ENCODE measurements around the gene RAX.
"Not testable (repeated sequence)": the region's sequence is repeated elsewhere in the genome, so short reads cannot be mapped to it uniquely, and the experiment has no call there.

Gene RAX

DNA sequence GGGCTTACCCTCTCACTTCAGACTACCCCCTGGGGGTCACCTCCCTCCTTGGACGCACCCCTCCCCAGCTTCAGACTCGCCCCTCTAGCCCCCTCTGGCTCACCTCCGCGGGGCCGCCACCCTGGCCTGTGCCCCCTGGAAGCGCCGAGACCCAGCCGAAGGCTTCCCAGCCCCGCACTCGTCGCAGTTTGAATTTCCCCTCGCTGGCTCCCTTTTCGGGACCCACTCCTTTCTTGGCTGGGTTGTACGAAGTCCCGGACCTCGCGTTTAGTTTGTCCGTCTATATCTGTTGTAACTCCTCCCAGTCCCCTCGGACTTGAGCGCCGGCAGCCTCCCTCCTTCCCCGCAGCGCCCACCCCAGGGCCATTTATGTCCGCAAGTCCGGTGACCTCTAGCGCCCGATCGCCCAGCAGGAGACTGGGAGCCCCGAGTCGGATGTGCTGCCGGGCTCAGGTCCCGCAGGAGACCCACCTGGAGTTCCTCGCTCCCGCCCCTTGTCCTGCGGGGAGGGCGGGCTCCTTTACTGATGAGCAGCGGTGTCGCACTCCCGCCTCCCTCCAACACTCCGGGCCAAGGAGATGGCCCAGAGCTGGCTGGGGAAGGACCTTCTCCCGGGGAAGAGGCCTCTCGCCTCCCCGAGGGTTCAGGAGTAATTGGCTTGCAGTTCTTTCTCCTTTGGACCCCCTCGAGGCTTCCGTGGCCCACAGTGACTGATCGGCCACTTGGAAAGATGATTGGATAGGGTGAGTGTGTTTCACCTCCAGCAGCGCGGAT lies 692 bp upstream of the RAX start:
- DNase-seq (ENCODE audit: low spot score) = no peak

DNA sequence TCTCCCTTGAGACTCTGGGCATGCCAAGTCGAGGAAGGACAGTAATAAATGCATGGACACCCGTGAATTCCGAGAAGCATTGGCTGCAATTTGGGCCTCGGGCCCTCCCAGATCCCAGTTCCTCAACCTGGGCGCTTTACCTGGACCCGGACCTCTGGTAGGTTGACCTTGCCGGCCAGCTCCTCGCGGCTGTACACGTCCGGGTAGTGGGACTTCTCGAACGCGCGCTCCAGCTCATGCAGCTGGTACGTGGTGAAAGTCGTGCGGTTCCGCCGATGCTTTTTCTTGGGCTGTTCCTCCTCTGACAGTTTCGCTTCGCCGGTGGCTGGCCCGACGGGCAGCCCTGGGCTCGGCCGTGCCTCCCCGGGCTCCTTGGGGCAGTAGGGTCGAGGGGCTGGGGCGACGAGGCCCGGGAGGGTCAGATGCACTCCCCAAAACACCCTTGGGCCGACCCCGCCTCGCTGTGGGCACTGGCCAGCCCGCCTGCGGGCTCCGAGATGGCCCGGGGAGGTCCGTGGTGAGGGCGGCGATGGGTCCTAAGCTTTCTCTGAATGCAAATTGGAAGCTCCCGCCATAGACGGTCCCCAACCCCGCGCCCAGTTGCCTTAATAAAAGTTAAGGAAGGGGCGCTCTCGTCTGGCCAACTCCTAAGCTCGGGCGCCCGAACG lies 899 bp downstream of the RAX start:
- DNase-seq (ENCODE audit: low spot score) = peak; percentile 46

DNA sequence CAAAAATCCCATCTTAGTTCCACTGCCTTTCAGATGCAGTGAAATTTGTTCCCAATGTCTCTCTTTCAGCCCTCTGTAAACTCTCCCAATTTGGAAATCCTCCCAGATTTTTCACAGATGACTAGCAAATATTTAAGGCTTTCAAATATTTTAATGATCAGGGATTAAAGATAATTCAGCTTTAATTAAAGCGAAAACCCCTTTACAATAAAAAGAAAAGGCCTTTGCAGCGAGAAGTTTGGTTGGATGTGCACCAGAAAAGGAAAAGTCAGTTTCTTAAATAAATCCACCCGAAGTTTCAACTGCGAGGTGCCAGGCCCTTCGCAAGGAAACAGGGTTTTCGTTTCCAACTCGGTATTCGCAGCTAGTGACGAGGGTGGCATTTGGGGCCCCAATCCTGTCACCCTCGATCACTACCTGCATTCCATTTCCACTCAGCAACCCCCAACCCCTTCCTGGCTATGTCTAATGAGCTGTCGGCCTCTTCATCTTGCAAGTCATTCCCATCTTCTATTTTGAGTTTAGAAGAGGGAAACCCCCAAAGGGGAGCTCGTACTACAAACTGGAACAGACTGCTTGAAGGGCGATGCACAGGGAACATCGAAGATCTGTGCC lies 1.5 kb downstream of the RAX start:
- no peak for DNase-seq (ENCODE audit: low spot score)

DNA sequence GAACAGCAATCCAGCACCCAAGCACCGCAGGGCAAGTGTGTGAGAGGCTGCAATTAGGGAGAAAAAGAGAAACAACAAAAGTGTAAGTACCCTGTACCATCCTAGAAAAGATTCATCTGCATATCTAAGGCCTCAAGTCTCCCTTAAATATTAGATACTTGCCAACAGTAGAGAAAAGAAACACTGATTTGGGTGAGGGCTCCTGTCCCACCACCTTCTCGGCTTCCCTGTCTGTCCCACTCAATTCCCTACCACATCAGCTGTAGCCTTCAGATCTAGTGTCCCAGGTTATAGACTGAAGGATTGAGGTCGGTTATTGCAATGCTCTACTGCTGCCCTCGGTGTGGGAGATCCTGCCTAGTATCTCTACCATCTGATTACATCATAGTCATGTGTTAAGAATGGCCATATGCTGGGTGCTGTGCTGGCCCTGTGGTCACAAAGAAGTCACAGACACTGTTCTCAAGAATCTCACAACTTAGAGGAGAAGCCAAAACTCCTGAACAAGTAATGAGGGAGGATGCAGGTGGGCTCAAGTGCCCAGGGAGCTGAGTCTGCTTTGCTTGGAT lies 2.5 kb downstream of the RAX start:
- no peak for DNase-seq (ENCODE audit: low spot score)

DNA sequence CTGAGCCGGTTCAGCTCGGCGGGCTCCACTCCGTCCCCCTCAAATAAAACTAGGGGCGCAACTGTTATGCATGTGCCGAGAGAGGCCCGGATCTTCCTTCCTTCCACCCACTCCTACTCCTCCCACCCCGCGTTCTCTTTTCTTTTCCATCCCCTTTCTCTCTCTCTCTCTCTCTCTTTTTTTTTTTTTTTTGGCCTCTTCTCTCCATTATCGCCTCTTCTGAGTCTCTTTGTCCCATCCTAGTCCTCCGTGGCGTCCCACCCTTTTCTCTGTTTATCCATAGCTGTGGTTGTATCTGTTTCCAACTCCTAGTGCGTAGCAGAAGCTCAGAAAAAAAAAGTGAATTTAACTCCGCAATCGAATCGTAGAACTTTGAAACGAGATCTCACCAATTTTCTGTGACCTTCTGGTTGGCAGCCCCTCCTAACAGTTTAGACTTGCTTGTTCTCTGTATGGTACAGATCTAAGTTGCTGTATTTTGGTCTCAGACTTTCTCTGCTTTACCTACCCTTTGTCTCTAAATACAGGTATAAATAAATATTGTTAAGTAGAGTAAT lies 3.6 kb downstream of the RAX start:
- DNase-seq (ENCODE audit: low spot score) = no peak

- peak; percentile 80 for DNase-seq (ENCODE audit: low spot score)
Measured at GRCh38 chr18:59268721-59269562, 4.3 kb downstream of the RAX start.

GRCh38 chr18:59268127-59268720 lies 5.0 kb downstream of the RAX start:
- no peak for DNase-seq (ENCODE audit: low spot score)

- no peak for DNase-seq (ENCODE audit: low spot score)
Measured at GRCh38 chr18:59267503-59268126, 5.6 kb downstream of the RAX start.

DNA sequence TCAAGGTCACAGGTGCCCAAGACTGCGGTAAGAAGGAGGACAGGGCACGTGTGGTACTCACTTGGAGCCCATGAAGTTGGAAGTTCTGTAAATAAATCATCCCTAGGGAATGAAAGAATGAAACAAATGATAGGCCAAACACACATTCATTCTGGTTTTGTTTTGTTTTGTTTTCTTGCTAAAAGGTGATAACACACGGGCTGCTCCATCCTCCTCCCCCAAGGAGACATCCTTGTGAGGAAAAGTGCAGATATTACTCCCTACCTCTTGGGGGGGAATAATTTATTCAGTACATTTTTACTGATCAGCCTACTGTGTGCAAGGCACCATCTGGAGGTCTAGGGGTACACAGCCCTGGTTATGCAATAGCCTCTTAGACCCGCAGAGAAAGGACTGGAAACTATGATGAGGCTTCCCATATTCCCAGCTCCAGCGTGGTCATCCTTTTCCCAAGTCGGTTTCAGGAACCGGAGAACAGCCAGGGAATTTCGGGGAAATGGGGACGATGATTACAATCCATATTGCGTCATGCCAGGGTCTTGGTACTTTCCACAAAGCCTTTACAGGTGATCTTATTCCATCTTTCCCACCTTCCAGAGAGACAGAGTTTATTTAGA lies 6.3 kb downstream of the RAX start:
- DNase-seq (ENCODE audit: low spot score) = no peak

GRCh38 chr18:59266459-59266858 lies 6.8 kb downstream of the RAX start:
- DNase-seq (ENCODE audit: low spot score) = no peak

DNA sequence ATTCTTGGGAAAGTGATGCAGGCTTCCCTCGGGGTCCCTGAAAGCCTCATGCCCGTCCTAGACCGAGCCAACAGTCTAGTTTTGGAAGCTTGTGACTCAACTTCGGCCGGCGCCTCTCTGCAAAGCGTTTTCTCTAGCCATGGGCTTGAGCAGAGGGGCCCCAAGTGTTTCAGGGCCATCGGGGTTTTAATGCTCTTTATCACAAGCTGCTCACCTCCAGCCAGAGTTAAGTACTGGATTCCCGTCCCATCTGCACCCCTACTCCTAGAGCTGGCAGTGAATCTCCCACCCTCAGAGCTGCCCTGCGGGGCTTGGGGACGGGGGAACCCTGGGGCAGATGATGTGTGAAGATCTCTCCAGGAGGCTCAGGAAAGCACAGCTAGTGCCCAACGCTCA lies 7.3 kb downstream of the RAX start:
- no peak for DNase-seq (ENCODE audit: low spot score)

GRCh38 chr18:59265246-59265973 lies 7.8 kb downstream of the RAX start:
- DNase-seq (ENCODE audit: low spot score) = peak; percentile 65

DNA sequence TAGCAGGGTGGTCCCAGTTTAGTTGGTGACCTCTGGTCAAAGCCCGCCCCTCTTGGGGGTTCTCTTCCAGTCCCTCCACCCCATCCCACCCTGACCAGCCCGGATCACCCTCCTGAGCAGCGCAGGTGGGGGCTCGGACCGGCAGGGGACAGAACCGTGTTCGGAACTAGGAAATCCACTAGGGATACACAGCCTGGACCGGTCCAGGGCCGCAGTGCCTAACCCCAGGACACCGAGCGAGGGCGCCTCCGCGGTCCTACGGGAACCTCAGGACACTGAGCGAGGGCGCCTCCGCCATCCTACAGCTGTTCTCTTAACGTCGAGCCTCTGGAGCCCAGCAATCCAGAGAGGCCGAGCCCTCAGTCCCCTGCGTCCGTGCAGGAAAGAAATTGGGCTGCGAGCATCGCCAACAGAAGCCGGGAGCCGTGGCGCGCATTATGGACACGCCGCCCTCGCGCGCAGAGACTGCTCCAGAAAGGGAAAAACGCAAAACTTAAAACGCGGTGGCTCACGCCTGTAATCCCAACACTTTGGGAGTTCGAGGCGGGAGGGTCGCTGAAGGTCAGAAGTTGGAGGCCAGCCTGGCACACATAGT lies 8.5 kb downstream of the RAX start:
- DNase-seq (ENCODE audit: low spot score) = no peak

GRCh38 chr18:59264121-59264571 lies 9.1 kb downstream of the RAX start:
- no peak for DNase-seq (ENCODE audit: low spot score)

DNA sequence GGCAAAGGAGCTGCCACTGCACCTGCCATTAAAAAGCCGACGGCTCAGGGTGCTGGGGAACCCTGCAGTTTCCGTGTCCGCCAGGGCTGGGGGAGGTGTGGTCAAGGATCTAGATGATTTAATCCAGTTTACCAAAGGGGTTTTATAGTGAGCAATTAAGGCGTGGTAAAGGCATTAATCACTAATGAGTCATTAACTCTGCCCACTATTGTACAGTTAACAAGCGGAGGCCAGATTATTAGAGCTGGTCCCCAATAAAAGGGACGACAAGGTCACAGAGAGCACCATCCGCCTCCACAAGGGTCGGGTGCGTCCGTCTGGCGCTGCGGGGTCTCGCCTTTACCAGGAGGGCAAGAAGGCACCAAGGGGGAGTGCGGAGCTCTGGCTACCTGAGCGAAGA lies 9.6 kb downstream of the RAX start:
- DNase-seq (ENCODE audit: low spot score) = no peak

DNA sequence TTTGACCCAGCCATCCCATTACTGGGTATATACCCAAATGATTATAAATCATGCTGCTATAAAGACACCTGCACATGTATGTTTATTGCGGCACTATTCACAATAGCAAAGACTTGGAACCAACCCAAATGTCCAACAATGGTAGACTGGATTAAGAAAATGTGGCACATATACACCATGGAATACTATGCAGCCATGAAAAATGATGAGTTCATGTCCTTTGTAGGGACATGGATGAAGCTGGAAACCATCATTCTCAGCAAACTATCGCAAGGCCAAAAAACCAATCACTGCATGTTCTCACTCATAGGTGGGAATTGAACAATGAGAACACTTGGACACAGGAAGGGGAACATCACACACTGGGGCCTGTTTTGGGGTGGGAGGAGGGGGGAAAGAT lies 11.0 kb downstream of the RAX start:
- not testable (repeated sequence) for DNase-seq (ENCODE audit: low spot score)

DNA sequence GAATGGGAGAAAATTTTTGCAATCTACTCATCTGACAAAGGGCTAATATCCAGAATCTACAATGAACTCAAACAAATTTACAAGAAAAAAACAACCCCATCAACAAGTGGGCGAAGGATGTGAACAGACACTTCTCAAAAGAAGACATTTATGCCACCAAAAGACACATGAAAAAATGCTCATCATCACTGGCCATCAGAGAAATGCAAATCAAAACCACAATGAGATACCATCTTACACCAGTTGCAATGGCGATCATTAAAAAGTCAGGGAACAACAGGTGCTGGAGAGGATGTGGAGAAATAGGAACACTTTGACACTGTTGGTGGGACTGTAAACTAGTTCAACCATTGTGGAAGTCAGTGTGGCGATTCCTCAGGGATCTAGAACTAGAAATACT lies 11.4 kb downstream of the RAX start:
- not testable (repeated sequence) for DNase-seq (ENCODE audit: low spot score)

- DNase-seq (ENCODE audit: low spot score) = not testable (repeated sequence)
Measured at GRCh38 chr18:59255491-59255890, 17.8 kb downstream of the RAX start.

GRCh38 chr18:59249199-59249774 lies 24.0 kb downstream of the RAX start:
- DNase-seq (ENCODE audit: low spot score) = peak; percentile 82

All from AG20443 (cell line).